Upper lobe of left lung (tissue), 6 donors: ENCODE data around the gene HK2. TPM values are rescaled to one million over a fixed set of nuclear protein-coding genes. Genes with fewer than 3 reads are reported as not detected.

Experiments
- ATAC-seq, 2 donors: fragments of 200-7000 bp; cut with Tn5 transposase; one replicate each; pipeline ENCODE4 v1.9.1; 2022; ENCODE audit warnings: mild to moderate bottlenecking in 2 of 2, moderate library complexity in 2 of 2; ENCODE audit not compliant: low FRiP score in 2 of 2
- DNase-seq, 2 donors: peaks; one replicate each; pipeline ENCODE4 v3.0.0-alpha.2; 2019 to 2020
- H3K27ac ChIP-seq, 4 donors: fragments of 200-600 bp; sonication (generic); one replicate each; pipeline ENCODE4 v1.5.1; 2016 to 2019
- H3K27me3 ChIP-seq, 4 donors: fragments of 200-600 bp; sonication (generic); one replicate each; pipeline ENCODE4 v1.5.1; 2017 to 2019
- H3K36me3 ChIP-seq, 4 donors: fragments of 200-600 bp; sonication (generic); one replicate each; pipeline ENCODE4 v1.5.1; 2016 to 2019
- H3K4me1 ChIP-seq, 4 donors: fragments of 200-600 bp; sonication (generic); one replicate each; pipeline ENCODE4 v1.5.1; 2018 to 2019
- H3K4me3 ChIP-seq, 4 donors: fragments of 200-600 bp; sonication (generic); one replicate each; pipeline ENCODE4 v1.5.1; 2017 to 2019; ENCODE audit warnings: mild to moderate bottlenecking in 2 of 4, moderate library complexity in 1 of 4
- H3K9me3 ChIP-seq, 4 donors: fragments of 200-600 bp; sonication (generic); one replicate each; pipeline ENCODE4 v1.5.1; 2018 to 2019
- EP300 ChIP-seq, 4 donors: sonication (generic); formaldehyde crosslinking; IDR thresholded peaks; one replicate each; pipeline ENCODE4 v1.5.1; 2017; ENCODE audit warnings: antibody characterized with exemption in 4 of 4, control low read depth in 2 of 4
- POLR2A ChIP-seq, 4 donors: fragments of 450-650 bp; IDR thresholded peaks; one replicate each; pipeline ENCODE4 v1.5.1; 2016 to 2017; ENCODE audit warnings: antibody characterized with exemption in 4 of 4, mild to moderate bottlenecking in 2 of 4
- POLR2AphosphoS5 ChIP-seq, 2 donors: sonication (generic); formaldehyde crosslinking; IDR thresholded peaks; one replicate each; pipeline ENCODE4 v1.5.1; 2017; ENCODE audit warnings: antibody characterized with exemption in 2 of 2
- WGBS, 2 donors: methylation state at CpG; one replicate each; pipeline ENCODE4 v1.1.5; 2017 to 2018; 5-methylcytosine and 5-hydroxymethylcytosine counted together
- total RNA-seq, 6 donors: library from RNA; depleted of rRNA in 4 of 6; stranded (reverse); fragments of >200 nt in 4 of 6; gene quantifications; one replicate each; pipeline versions ENCODE4 v1.1.0 to v1.2.1, GENCODE V29; 2016 to 2021
- TF ChIP-seq, protein P1 (sequence below), 6 experiments: fragments of 450-650 bp in 4 of 6; fragments of 200-600 bp in 2 of 6; sonication (generic) in 2 of 6; IDR thresholded peaks; one replicate each; pipeline ENCODE4 v1.5.1; 2016 to 2019; ENCODE audit warnings: antibody characterized with exemption in 6 of 6
- donor health status: DM: no; HTN: no; CAD: no; lungs with moderate emphysema.
- donor health status: DM: no; HTN: yes; CAD: no; lungs with severe emphysema.

Gene HK2
- total RNA-seq, 6 donors from 2014 or later: 29.0 to 98.8 (median 39.7) TPM

DNA sequence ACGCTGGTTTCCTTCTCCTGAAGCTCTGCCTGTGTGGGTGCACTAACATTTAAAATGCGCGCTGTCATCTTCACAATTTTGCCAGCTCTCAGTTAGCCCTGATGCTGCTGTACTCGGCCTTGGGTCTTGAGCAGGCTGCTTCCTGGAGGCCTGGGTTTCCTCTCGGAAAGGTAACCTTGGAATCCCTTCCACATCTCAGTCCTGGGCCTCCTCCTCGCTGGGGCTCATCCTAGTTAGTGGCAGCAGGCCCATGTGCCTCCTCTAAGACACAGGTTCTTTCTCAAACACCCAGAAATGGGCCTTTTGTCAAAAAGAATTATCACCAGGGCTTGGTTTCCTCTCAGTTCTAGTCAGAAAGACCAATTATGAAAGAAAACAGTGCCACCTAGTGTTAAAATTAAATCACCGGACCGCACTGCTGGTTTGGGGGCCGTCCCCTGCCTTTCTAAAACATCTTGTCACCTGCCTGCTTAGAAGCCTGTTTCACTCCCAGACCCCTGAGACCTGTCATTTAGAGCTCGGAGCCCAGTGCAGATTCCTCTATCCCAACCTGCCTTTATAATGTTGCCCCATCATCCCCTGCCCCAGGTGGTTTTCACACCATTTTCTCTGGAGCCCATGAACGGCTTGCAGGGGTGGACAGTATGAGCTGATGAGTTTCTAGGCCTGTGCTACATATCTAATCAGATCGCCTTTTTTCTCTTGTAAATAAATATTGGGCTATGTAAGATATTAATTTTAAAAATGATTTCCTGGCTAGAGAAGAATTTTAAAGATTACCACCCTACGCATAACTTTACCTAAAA lies 42.4 kb downstream of the HK2 start:
- H3K4me1 ChIP-seq: peaks cover 5 to 31% (median 24%) of the 10 kb centered on the region in 4 donors
- no peaks in the 10 kb centered on the region for H3K27me3 ChIP-seq
- no peak overlapping the region for H3K4me3 ChIP-seq
- no peaks in the 10 kb centered on the region for H3K9me3 ChIP-seq
- no peak for DNase-seq
- no peak for TF ChIP-seq POLR2AphosphoS5 (IDR thresholded peaks at IDR 0.05)
- TF ChIP-seq, protein P1, sequence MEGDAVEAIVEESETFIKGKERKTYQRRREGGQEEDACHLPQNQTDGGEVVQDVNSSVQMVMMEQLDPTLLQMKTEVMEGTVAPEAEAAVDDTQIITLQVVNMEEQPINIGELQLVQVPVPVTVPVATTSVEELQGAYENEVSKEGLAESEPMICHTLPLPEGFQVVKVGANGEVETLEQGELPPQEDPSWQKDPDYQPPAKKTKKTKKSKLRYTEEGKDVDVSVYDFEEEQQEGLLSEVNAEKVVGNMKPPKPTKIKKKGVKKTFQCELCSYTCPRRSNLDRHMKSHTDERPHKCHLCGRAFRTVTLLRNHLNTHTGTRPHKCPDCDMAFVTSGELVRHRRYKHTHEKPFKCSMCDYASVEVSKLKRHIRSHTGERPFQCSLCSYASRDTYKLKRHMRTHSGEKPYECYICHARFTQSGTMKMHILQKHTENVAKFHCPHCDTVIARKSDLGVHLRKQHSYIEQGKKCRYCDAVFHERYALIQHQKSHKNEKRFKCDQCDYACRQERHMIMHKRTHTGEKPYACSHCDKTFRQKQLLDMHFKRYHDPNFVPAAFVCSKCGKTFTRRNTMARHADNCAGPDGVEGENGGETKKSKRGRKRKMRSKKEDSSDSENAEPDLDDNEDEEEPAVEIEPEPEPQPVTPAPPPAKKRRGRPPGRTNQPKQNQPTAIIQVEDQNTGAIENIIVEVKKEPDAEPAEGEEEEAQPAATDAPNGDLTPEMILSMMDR (IDR thresholded peaks at IDR 0.05): peak; percentile 51 to 75 (median 68)
- H3K36me3 ChIP-seq: peaks cover 5 to 26% (median 19%) of the 10 kb centered on the region in 4 donors
- ATAC-seq: peak in 1 of 2 donors; percentile 79
- H3K27ac ChIP-seq: peak overlapping the region in 3 of 4 donors; percentile 48 to 79 (median 77)
- 51 to 59% methylated on average over 13 of the region's 13 CpGs for WGBS, 2 donors

DNA sequence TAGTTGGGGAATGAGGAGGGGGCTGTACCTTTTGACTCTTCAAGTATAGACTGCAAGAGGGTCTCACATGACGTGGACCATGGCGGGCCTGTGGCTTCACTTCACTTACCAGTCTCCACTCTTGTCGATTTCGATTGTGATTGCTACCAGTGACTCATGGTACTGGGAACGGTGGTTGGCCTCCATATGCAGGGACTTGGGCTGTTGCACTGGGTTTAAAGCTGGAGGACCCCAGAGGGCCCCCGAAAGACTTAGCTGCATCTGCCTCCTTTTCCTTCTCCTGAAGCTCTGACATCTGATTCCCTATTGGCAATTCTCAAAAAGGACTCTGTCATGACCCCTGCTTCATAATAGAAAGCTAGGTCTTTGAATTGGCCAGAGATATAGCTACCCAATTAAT lies 43.4 kb downstream of the HK2 start:
- ATAC-seq (no peak), DNase-seq (no peak)
- H3K27me3 ChIP-seq: no peaks in the 10 kb centered on the region
- WGBS, 2 donors: 91 to 94% methylated on average over 6 of the region's 6 CpGs
- no peak overlapping the region for H3K4me3 ChIP-seq
- H3K9me3 ChIP-seq: no peaks in the 10 kb centered on the region
- H3K36me3 ChIP-seq: peaks cover 14 to 35% (median 25%) of the 10 kb centered on the region in 4 donors
- H3K4me1 ChIP-seq: peaks cover 5 to 27% (median 23%) of the 10 kb centered on the region in 4 donors
- H3K27ac ChIP-seq: no peak overlapping the region
- no peak for TF ChIP-seq EP300 (IDR thresholded peaks at IDR 0.05)
- TF ChIP-seq, protein P1 (IDR thresholded peaks at IDR 0.05): no peak
- TF ChIP-seq POLR2A (IDR thresholded peaks at IDR 0.05): no peak
- TF ChIP-seq POLR2AphosphoS5 (IDR thresholded peaks at IDR 0.05): no peak

DNA sequence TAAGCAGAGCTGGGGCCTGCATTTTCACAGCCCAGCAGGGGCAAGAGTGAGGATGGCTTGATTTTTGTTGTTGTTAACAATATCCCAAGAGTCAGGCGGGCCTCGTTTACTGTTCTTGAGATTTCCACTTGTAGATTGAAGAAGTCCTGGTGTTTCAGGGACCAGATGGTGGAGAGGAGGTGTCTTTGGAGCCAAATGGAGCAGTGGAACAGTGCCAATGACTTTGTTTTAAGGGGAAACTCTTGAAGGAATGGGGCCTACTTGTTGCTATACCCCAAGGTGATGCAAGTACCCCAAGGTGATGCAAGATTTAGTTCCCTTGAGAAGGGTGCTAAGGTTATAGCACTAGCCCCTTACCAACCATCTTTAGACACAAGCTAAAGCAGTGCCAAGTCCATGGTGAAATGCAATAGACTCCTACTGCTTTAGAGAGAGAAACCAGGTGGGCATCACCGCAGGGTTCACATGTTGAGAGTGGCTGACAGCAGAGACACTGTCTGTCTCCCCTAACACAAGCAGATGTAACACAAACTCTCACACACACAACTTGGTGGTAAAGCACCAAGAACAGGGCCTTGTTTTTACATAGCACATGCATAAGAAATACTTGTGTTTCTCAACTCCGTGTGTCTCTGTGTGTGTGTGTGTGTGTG lies 44.0 kb downstream of the HK2 start:
- DNase-seq: no peak
- peaks cover 18 to 38% (median 28%) of the 10 kb centered on the region in 4 donors for H3K36me3 ChIP-seq

DNA sequence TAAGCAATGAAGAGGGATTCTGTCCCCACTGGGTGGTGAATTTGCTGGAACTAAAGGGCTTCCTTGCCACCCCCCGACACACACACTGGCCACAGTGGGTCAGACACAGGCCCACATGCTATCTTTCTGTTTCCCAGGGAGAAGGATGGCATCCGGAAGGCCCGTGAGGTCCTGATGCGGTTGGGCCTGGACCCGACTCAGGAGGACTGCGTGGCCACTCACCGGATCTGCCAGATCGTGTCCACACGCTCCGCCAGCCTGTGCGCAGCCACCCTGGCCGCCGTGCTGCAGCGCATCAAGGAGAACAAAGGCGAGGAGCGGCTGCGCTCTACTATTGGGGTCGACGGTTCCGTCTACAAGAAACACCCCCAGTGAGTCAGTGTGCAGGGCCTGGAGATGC lies 44.6 kb downstream of the HK2 start:
- H3K4me3 ChIP-seq: no peak overlapping the region
- DNase-seq (peak in 1 of 2 donors; percentile 63), ATAC-seq (no peak)
- H3K27me3 ChIP-seq: no peaks in the 10 kb centered on the region
- H3K4me1 ChIP-seq: peaks cover 5 to 22% (median 19%) of the 10 kb centered on the region in 4 donors
- no peak overlapping the region for H3K27ac ChIP-seq
- H3K36me3 ChIP-seq: peaks cover 21 to 45% (median 31%) of the 10 kb centered on the region in 4 donors
- TF ChIP-seq POLR2AphosphoS5 (IDR thresholded peaks at IDR 0.05): no peak
- TF ChIP-seq, protein P1 (IDR thresholded peaks at IDR 0.05): no peak
- TF ChIP-seq POLR2A (IDR thresholded peaks at IDR 0.05): no peak
- no peak for TF ChIP-seq EP300 (IDR thresholded peaks at IDR 0.05)
- no peaks in the 10 kb centered on the region for H3K9me3 ChIP-seq
- 96 to 98% methylated on average over 16 to 20 of the region's 20 CpGs for WGBS, 2 donors

More for the DNA sequence above, 44.0 kb downstream of the HK2 start:
- no peaks in the 10 kb centered on the region for H3K9me3 ChIP-seq
- peaks cover 5 to 22% (median 20%) of the 10 kb centered on the region in 4 donors for H3K4me1 ChIP-seq
- H3K4me3 ChIP-seq: no peak overlapping the region
- no peak overlapping the region for H3K27ac ChIP-seq
- TF ChIP-seq POLR2AphosphoS5 (IDR thresholded peaks at IDR 0.05) (no peak), EP300 (IDR thresholded peaks at IDR 0.05) (no peak)
- ATAC-seq: no peak
- WGBS, 2 donors: 82 to 85% methylated on average over 4 of the region's 4 CpGs
- no peaks in the 10 kb centered on the region for H3K27me3 ChIP-seq

DNA sequence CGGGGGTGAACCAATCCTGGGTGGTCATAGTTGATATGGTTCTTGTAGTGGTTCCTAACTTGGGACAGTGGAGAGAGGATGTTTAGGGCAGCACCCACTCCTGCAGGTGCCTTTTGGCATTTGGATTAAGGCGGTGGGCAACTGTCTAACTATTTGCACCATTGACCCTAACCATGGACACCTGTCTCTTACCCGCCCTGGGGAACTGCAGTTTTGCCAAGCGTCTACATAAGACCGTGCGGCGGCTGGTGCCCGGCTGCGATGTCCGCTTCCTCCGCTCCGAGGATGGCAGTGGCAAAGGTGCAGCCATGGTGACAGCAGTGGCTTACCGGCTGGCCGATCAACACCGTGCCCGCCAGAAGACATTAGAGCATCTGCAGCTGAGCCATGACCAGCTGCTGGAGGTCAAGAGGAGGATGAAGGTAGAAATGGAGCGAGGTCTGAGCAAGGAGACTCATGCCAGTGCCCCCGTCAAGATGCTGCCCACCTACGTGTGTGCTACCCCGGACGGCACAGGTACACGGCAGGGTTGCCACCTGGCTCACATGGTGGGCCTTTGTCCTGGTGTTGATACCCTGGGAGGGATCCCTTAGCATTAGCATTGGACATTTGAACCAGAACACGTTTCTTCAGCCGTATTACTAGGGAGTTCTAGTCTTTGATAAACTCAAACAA lies 46.3 kb downstream of the HK2 start:
- TF ChIP-seq, protein P1 (IDR thresholded peaks at IDR 0.05): no peak
- TF ChIP-seq POLR2A (IDR thresholded peaks at IDR 0.05) (no peak), EP300 (IDR thresholded peaks at IDR 0.05) (no peak), POLR2AphosphoS5 (IDR thresholded peaks at IDR 0.05) (no peak)
- 96 to 99% methylated on average over 21 to 24 of the region's 24 CpGs for WGBS, 2 donors
- ATAC-seq: no peak
- DNase-seq: peak in 1 of 2 donors; percentile 78
- H3K27ac ChIP-seq: no peak overlapping the region
- no peaks in the 10 kb centered on the region for H3K9me3 ChIP-seq
- no peaks in the 10 kb centered on the region for H3K27me3 ChIP-seq
- peaks cover 5 to 11% (median 7%) of the 10 kb centered on the region in 4 donors for H3K4me1 ChIP-seq
- H3K36me3 ChIP-seq: peaks cover 24 to 53% (median 33%) of the 10 kb centered on the region in 4 donors
- H3K4me3 ChIP-seq: no peak overlapping the region
